22Rv1 (cell line): Measurements from ENCODE around the gene FRAS1.

ENCODE experiments used
- ZFX ChIP-seq: fragments of 450-650 bp; IDR thresholded peaks from 2 replicates; pipeline ENCODE4 v1.6.1; 2017; ENCODE audit warnings: antibody characterized with exemption, borderline replicate concordance
- TF ChIP-seq, protein P1 (sequence below): fragments of 450-650 bp; IDR thresholded peaks from 2 replicates; pipeline ENCODE4 v1.5.1; 2017; ENCODE audit warnings: mild to moderate bottlenecking

GRCh38 chr4:78483811-78484210 is 426.7 kb downstream of the FRAS1 start:
- TF ChIP-seq, protein P1, sequence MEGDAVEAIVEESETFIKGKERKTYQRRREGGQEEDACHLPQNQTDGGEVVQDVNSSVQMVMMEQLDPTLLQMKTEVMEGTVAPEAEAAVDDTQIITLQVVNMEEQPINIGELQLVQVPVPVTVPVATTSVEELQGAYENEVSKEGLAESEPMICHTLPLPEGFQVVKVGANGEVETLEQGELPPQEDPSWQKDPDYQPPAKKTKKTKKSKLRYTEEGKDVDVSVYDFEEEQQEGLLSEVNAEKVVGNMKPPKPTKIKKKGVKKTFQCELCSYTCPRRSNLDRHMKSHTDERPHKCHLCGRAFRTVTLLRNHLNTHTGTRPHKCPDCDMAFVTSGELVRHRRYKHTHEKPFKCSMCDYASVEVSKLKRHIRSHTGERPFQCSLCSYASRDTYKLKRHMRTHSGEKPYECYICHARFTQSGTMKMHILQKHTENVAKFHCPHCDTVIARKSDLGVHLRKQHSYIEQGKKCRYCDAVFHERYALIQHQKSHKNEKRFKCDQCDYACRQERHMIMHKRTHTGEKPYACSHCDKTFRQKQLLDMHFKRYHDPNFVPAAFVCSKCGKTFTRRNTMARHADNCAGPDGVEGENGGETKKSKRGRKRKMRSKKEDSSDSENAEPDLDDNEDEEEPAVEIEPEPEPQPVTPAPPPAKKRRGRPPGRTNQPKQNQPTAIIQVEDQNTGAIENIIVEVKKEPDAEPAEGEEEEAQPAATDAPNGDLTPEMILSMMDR = no peak
- TF ChIP-seq ZFX = no peak
